GM13976 (cell line): ENCODE results near the gene RPRML.

Experiments used
- DNase-seq: peaks from one replicate; pipeline ENCODE4 v3.0.0; 2012; ENCODE audit warnings: low spot score
- in situ Hi-C: fragments of 300-500 bp; cut with MboI; formaldehyde crosslinking; loops from one replicate; pipeline ENCODE4 v1.12.0; 2022; ENCODE audit warnings: low sequenced_read_pairs, mixed read lengths, inconsistent platforms; ENCODE audit not compliant: unreplicated experiment
- TF ChIP-seq, protein P1 (sequence below): IDR thresholded peaks from 2 replicates; pipeline ENCODE4 v1.5.1; 2012; ENCODE audit warnings: borderline replicate concordance, mild to moderate bottlenecking; ENCODE audit not compliant: insufficient read depth; ENCODE audit errors: extremely low read depth, missing control alignments, control extremely low read depth

Gene RPRML

DNA sequence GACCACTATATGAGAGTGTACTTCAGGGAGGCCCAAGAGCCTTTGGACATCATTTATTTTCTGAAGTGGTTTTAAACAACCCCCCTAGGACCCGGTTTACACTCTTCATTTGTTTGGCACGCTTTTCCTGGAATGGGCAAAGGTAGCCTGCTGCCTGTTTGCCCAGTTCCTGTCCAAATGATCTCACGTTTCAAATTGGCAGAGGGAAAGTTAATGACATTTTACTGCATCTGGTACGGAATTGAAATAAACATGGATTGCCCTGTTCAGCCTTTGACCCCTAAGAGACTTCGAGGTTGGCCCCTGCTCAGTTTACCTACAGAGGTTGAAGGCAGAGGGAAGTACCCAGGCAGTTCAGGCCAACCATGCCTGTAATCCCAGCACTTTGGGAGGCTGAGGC is 5.8 kb upstream of the RPRML start:
- no peak for DNase-seq
- in situ Hi-C loops = loop anchor here (25.0 kb wide), 1 partner anchor 198 kb away; no protein-coding TSS in a partner anchor
- TF ChIP-seq, protein P1, sequence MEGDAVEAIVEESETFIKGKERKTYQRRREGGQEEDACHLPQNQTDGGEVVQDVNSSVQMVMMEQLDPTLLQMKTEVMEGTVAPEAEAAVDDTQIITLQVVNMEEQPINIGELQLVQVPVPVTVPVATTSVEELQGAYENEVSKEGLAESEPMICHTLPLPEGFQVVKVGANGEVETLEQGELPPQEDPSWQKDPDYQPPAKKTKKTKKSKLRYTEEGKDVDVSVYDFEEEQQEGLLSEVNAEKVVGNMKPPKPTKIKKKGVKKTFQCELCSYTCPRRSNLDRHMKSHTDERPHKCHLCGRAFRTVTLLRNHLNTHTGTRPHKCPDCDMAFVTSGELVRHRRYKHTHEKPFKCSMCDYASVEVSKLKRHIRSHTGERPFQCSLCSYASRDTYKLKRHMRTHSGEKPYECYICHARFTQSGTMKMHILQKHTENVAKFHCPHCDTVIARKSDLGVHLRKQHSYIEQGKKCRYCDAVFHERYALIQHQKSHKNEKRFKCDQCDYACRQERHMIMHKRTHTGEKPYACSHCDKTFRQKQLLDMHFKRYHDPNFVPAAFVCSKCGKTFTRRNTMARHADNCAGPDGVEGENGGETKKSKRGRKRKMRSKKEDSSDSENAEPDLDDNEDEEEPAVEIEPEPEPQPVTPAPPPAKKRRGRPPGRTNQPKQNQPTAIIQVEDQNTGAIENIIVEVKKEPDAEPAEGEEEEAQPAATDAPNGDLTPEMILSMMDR = no peak

DNA sequence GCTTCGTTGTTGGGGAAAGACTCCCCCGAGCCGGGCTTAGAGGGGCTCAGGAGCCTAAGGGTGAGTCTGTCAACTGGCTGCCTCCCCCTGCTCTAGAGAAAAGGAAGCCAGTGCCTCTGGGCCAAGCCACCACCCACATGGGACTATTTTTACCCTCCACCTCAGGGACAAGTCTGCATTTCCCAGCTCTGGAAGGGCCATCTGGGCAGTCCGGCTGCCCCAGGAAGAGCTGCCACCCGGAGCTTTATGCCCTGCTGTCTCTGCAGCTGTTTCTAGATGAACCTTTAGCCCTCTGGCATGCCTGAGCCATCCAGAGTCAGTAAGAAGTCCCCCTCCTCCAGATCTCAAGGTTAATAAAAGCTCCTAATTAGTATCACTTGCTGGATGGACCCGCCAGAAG is 5.3 kb upstream of the RPRML start:
- in situ Hi-C loops = loop anchor here (25.0 kb wide), 1 partner anchor 197 kb away; no protein-coding TSS in a partner anchor
- TF ChIP-seq, protein P1 = no peak
- no peak for DNase-seq

DNA sequence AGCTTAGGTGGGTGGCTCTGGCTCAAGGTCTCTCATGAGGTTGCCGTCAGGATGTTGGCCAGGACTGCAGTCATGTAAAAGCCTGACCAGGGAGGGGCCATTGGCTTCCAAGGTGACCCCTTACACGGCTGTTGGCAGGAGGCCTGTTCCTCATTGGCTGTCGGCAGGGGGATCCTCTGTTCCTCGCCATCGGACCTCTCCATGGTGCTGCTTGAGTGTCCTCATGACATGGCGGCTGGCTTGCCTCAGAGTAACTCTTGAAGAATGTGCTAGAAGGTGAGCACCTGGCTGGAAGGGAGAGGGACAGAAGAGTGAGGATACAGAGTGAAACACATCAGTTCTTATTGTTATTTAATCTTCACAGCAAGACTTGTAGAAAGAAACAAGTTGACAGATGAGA is 4.7 kb upstream of the RPRML start:
- in situ Hi-C loops = loop anchor here (25.0 kb wide), 1 partner anchor 196 kb away; no protein-coding TSS in a partner anchor
- TF ChIP-seq, protein P1 = no peak
- no peak for DNase-seq

DNA sequence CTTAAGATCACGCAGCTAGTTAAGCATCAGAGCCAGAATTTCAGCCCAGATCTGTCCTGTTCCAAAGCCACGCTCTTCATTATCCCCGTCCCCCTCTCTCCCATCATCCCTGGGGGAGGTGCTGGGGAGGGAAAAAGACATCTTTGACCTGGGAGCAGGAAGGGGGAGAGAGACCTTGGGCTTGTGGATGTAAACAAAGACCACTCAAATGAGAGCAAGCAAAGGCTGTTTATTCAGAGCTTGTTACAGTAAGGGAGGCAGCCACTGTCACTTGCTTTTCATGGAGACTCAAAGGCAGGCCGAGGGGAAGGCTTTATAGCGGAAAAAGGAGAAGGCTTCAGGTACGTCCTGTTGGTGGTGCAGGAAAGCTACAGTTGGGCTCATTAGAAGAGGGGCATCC is 3.5 kb upstream of the RPRML start:
- no peak for DNase-seq
- in situ Hi-C loops = loop anchor here (25.0 kb wide), 1 partner anchor 195 kb away; no protein-coding TSS in a partner anchor

DNA sequence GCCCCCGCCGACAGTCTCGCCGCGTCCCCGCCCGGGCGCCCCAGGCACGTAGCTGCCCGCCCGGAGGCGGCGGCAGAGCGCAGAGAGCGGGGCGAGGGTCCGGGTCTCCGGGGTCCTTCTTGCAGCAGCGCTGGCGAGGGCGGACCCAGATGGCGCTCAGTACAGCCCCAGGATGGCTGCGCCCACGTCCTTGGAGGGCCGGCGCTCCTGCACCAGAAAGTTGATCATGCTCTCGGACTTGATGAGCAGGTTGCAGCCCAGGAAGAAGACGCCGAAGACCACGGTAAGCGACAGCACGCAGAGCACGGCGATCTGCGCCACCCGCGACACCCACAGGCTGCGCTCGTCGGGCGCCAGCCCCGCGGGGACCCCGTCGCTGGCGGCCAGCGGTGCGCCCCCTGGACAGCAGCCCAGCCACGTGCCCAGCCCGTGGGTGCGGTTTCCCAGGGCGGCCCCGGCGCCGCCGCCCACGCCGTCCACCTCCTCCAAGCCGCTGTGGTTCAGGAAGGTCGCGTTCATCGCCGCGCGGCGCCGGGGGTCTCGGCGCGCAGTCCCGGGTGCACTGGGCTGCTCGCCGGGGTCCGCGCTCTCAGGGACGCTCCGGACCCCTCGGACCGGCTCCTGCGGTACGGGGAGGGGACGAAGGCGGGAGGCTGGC is 435 bp downstream of the RPRML start:
- TF ChIP-seq, protein P1 = no peak
- in situ Hi-C loops = loop anchor here (25.0 kb wide), 1 partner anchor 191 kb away; no protein-coding TSS in a partner anchor
- DNase-seq = peak; percentile 49

More for the DNA sequence above, 3.5 kb upstream of the RPRML start:
- TF ChIP-seq, protein P1 = no peak

DNA sequence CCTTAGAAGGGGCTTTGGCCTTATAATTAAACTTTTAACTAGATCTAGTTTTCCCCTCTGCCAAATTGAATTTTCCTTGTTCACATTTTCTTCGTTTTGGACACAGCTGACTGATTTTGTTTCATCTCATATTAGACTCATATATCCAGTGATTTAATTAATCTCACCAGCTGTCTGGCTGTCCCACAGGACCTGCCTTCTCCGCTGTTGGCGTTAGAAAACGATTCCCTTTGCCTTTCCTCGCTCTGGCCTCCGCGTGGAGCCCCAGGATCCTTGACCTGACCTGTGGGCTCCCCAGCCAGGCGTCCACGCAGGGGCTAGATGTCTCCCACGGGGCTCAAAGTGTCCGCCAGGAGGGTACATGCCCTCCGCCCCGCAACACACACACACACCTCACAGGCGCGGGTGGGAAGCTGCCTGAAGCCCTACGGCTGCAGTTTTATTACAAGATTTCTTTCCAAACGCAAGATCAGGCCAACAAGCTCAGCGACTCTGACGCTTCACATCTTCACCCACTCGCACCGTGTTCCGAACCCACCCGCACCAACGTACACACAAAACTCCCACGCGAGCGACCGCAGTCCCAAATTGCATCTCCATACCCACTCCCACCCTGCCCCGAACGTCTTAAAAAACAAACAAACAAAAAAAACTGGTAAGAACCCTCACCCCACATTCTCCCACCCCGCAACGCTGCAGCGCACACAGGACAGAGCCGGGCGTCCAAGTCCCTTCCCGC is 1.1 kb downstream of the RPRML start:
- in situ Hi-C loops = loop anchor here (25.0 kb wide), 1 partner anchor 191 kb away; no protein-coding TSS in a partner anchor
- TF ChIP-seq, protein P1 = no peak
- DNase-seq = no peak
